Stimulated activated CD4-positive, alpha-beta T cell treated with anti-CD3 and anti-CD28 coated beads, Interleukin-12 subunit alpha, Interleukin-12 subunit beta, amount 100 ng/mL, for 48 hours (primary cell): ENCODE data around the gene EHF.

ENCODE experiments used
- DNase-seq, 3 donors: peaks; one replicate each; pipeline ENCODE4 v3.0.0-alpha.2; 2020; ENCODE audit warnings: low read depth in 2 of 3, low spot score in 1 of 3

Gene EHF

GRCh38 chr11:34623463-34623862 is 2.6 kb downstream of the EHF start:
- no peak for DNase-seq

GRCh38 chr11:34624069-34624468 is 3.2 kb downstream of the EHF start:
- DNase-seq = peak in 1 of 3 donors; percentile 31

GRCh38 chr11:34625576-34625975 is 4.7 kb downstream of the EHF start:
- no peak for DNase-seq

- DNase-seq = no peak
These were observed 5.5 kb downstream of the EHF start for GRCh38 chr11:34626393-34626792.

GRCh38 chr11:34627197-34627596 is 6.3 kb downstream of the EHF start:
- no peak for DNase-seq

GRCh38 chr11:34629711-34630110 is 8.8 kb downstream of the EHF start:
- DNase-seq = no peak

- DNase-seq = no peak
These were observed 9.7 kb downstream of the EHF start for GRCh38 chr11:34630544-34630943.

- DNase-seq = no peak
These were observed 10.4 kb downstream of the EHF start for GRCh38 chr11:34631297-34631696.

- no peak for DNase-seq
These were observed 10.8 kb downstream of the EHF start for GRCh38 chr11:34631737-34632104.

GRCh38 chr11:34632105-34632791 is 11.4 kb downstream of the EHF start:
- DNase-seq = no peak

GRCh38 chr11:34633640-34633989 is 12.7 kb downstream of the EHF start:
- DNase-seq = no peak

- DNase-seq = no peak
These were observed 13.2 kb downstream of the EHF start for GRCh38 chr11:34633990-34634693.

GRCh38 chr11:34634694-34635062 is 13.8 kb downstream of the EHF start:
- no peak for DNase-seq

GRCh38 chr11:34636127-34636526 is 15.2 kb downstream of the EHF start:
- no peak for DNase-seq

GRCh38 chr11:34637303-34637702 is 16.4 kb downstream of the EHF start:
- DNase-seq = no peak

- DNase-seq = no peak
These were observed 18.0 kb downstream of the EHF start for GRCh38 chr11:34638897-34639296.

- no peak for DNase-seq
These were observed 18.7 kb downstream of the EHF start for GRCh38 chr11:34639545-34639944.

GRCh38 chr11:34640050-34640923 is 19.4 kb downstream of the EHF start:
- DNase-seq = no peak

GRCh38 chr11:34640924-34641275 is 20.0 kb downstream of the EHF start:
- DNase-seq = no peak

- no peak for DNase-seq
These were observed 20.6 kb downstream of the EHF start for GRCh38 chr11:34641456-34641855.

GRCh38 chr11:34642001-34642554 is 21.2 kb downstream of the EHF start:
- no peak for DNase-seq

- DNase-seq = no peak
These were observed 22.0 kb downstream of the EHF start for GRCh38 chr11:34642873-34643272.
